Fibroblast of the aortic adventitia (primary cell): Measurements from ENCODE around the gene ORAI2. TPM values are rescaled to one million over a fixed set of nuclear protein-coding genes. Genes with fewer than 3 reads are reported as not detected.

Source experiments
- DNase-seq: peaks from one replicate; pipeline ENCODE4 v3.0.0-alpha.2; 2010; ENCODE audit warnings: low read depth
- H3K4me3 ChIP-seq: 2 replicates; pipeline ENCODE4 v1.5.1; 2011; ENCODE audit warnings: low read depth, mild to moderate bottlenecking, control low read depth, low read length, moderate library complexity
- CTCF ChIP-seq: IDR thresholded peaks from 2 replicates; pipeline ENCODE4 v1.5.1; 2011; ENCODE audit warnings: mild to moderate bottlenecking, low read length, control low read depth, inconsistent platforms; ENCODE audit not compliant: insufficient read depth
- total RNA-seq: library from RNA; depleted of rRNA; stranded (reverse); fragments of >200 nt; gene quantifications from 2 replicates; pipeline ENCODE4 v1.2.3, GENCODE V29; 2012; ENCODE audit warnings: low replicate concordance

The ORAI2 gene
- total RNA-seq, 1 donor: 44.1 TPM

- DNase-seq: no peak
- peak overlapping the region; percentile 96 for H3K4me3 ChIP-seq
- TF ChIP-seq CTCF: no peak
Observed at GRCh38 chr7:102395592-102395872, 37.8 kb upstream of the ORAI2 start.

- TF ChIP-seq CTCF: no peak
Observed at GRCh38 chr7:102395873-102396709, 37.3 kb upstream of the ORAI2 start, which contains the start of gene PRKRIP1. Gene PRKRIP1 (plus strand): TSS chr7:102396363. CDS start chr7:102396412, 49 bp downstream.

GRCh38 chr7:102396710-102397019 is 36.7 kb upstream of the ORAI2 start:
- H3K4me3 ChIP-seq: peak overlapping the region; percentile 96
- TF ChIP-seq CTCF: no peak
- DNase-seq: no peak

More at GRCh38 chr7:102395873-102396709, 37.3 kb upstream of the ORAI2 start, which contains the start of gene PRKRIP1:
- peak within 1 kb of the TSS; percentile 96 for H3K4me3 ChIP-seq
- peak; percentile 87 for DNase-seq

- TF ChIP-seq CTCF: no peak
- no peak overlapping the region for H3K4me3 ChIP-seq
- DNase-seq: no peak
Observed at GRCh38 chr7:102398543-102398942, 34.8 kb upstream of the ORAI2 start.

- H3K4me3 ChIP-seq: no peak overlapping the region
- TF ChIP-seq CTCF: no peak
- DNase-seq: no peak
Observed at GRCh38 chr7:102400360-102400759, 33.0 kb upstream of the ORAI2 start.

GRCh38 chr7:102403563-102403962 is 29.8 kb upstream of the ORAI2 start:
- no peak for TF ChIP-seq CTCF

More at GRCh38 chr7:102403563-102403962, 29.8 kb upstream of the ORAI2 start:
- no peak overlapping the region for H3K4me3 ChIP-seq
- DNase-seq: no peak
